B cell (primary cell): Measurements from ENCODE around the gene CTBP2. TPM values are rescaled to one million over a fixed set of nuclear protein-coding genes. Genes with fewer than 3 reads are reported as not detected.

ENCODE experiments used
- ATAC-seq: fragments of 200-7000 bp; cut with Tn5 transposase; one replicate; pipeline ENCODE4 v1.10.0; 2021; ENCODE audit warnings: low read depth, mild to moderate bottlenecking, moderate number of reproducible peaks, moderate library complexity
- CTCF ChIA-PET: fragments of 350-600 bp; sonication (Branson Sonifier 250); formaldehyde crosslinking; loops from one replicate; lab custom pipeline; 2021; ENCODE audit warnings: antibody characterized with exemption, inconsistent platforms; lab: Charles Lee
- POLR2A ChIA-PET: fragments of 350-600 bp; sonication (Branson Sonifier 250); formaldehyde crosslinking; loops from one replicate; lab custom pipeline; 2021; ENCODE audit warnings: antibody characterized with exemption; lab: Charles Lee
- DNase-seq: peaks from one replicate; pipeline ENCODE4 v3.0.0; 2013
- H2AFZ ChIP-seq: 2 replicates; pipeline ENCODE4 v1.6.1; 2012; ENCODE audit warnings: mild to moderate bottlenecking, low read depth, low read length; ENCODE audit not compliant: insufficient read depth, poor library complexity, severe bottlenecking
- H3K27ac ChIP-seq, 2 donors: 1 replicate in 1 of 2; 2 replicates in 1 of 2; pipeline ENCODE4 v1.5.1; 2012 to 2013; ENCODE audit warnings: low read length in 2 of 2, mild to moderate bottlenecking in 2 of 2, moderate library complexity in 1 of 2
- H3K27me3 ChIP-seq, 4 experiments: fragments of 200-600 bp in 1 of 4; sonication (generic) in 1 of 4; replicated peaks in 1 of 4; 1 replicate in 2 of 4; 2 replicates in 2 of 4; pipeline versions ENCODE4 v1.6.1 to v1.7.0; 2013 to 2016; ENCODE audit warnings: low read length in 3 of 4, mild to moderate bottlenecking in 2 of 4, mixed read lengths in 1 of 4, moderate library complexity in 1 of 4; ENCODE audit not compliant: insufficient read depth in 4 of 4, control insufficient read depth in 3 of 4; ENCODE audit errors: control extremely low read depth in 1 of 4
- H3K36me3 ChIP-seq, 2 experiments: replicated peaks in 1 of 2; 1 replicate in 1 of 2; 2 replicates in 1 of 2; pipeline versions ENCODE4 v1.6.1 to v1.7.1; 2013; ENCODE audit warnings: low read length in 1 of 2; ENCODE audit not compliant: insufficient read depth in 2 of 2, control insufficient read depth in 1 of 2; ENCODE audit errors: control extremely low read depth in 1 of 2, extremely low read depth in 1 of 2
- H3K4me1 ChIP-seq, 2 donors: fragments of 200-600 bp in 1 of 2; sonication (generic) in 1 of 2; 1 replicate in 1 of 2; 2 replicates in 1 of 2; pipeline versions ENCODE4 v1.5.1 to v1.6.1; 2013 to 2017; ENCODE audit warnings: low read length in 2 of 2; ENCODE audit not compliant: control insufficient read depth in 2 of 2, insufficient read depth in 2 of 2
- H3K4me2 ChIP-seq: replicated peaks from 2 replicates; pipeline ENCODE3; 2012; ENCODE audit warnings: mild to moderate bottlenecking, low read depth, low read length; ENCODE audit not compliant: poor library complexity, severe bottlenecking
- H3K4me3 ChIP-seq, 5 experiments: fragments of 200-600 bp in 1 of 5; sonication (generic) in 1 of 5; 1 replicate in 3 of 5; 2 replicates in 2 of 5; pipeline versions ENCODE4 v1.5.1 to v1.7.0; 2011 to 2016; ENCODE audit warnings: low read length in 4 of 5, mild to moderate bottlenecking in 4 of 5, low read depth in 2 of 5, control low read depth in 1 of 5, moderate library complexity in 1 of 5; ENCODE audit not compliant: insufficient read depth in 1 of 5; ENCODE audit errors: control extremely low read depth in 1 of 5, extremely low read depth in 1 of 5
- H3K79me2 ChIP-seq: fragments of 200-600 bp; sonication (generic); one replicate; pipeline ENCODE4 v1.6.0; 2016; ENCODE audit warnings: low read length; ENCODE audit not compliant: control insufficient read depth, insufficient read depth
- H3K9ac ChIP-seq: fragments of 200-600 bp; sonication (generic); 2 replicates; pipeline ENCODE4 v1.6.1; 2017; ENCODE audit warnings: mild to moderate bottlenecking, low read length, moderate library complexity
- H3K9me3 ChIP-seq, 3 donors: one replicate each; pipeline versions ENCODE4 v1.6.1 to v1.7.1; 2013; ENCODE audit warnings: low read length in 2 of 3; ENCODE audit not compliant: control insufficient read depth in 2 of 3, insufficient read depth in 1 of 3; ENCODE audit errors: control extremely low read depth in 1 of 3
- H4K20me1 ChIP-seq: 2 replicates; pipeline ENCODE4 v1.6.0; 2012; ENCODE audit warnings: mild to moderate bottlenecking, low read length; ENCODE audit not compliant: insufficient read depth, control insufficient read depth, poor library complexity, severe bottlenecking
- H3K27ac Mint-ChIP-seq: one replicate; pipeline ENCODE4 v1.8.0; 2021; ENCODE audit warnings: mixed read lengths
- H3K27me3 Mint-ChIP-seq: one replicate; pipeline ENCODE4 v1.8.0; 2021; ENCODE audit warnings: mixed read lengths
- H3K4me1 Mint-ChIP-seq: one replicate; pipeline ENCODE4 v1.8.0; 2021; ENCODE audit warnings: mixed read lengths
- H3K4me3 Mint-ChIP-seq: one replicate; pipeline ENCODE4 v1.8.0; 2021; ENCODE audit warnings: mixed read lengths
- H3K9me3 Mint-ChIP-seq: one replicate; pipeline ENCODE4 v1.8.0; 2022; ENCODE audit warnings: mixed read lengths; ENCODE audit not compliant: insufficient read depth
- CTCF ChIP-seq: fragments of 200-600 bp; IDR thresholded peaks from one replicate; pipeline ENCODE4 v1.8.0; 2022; ENCODE audit warnings: antibody characterized with exemption, mild to moderate bottlenecking
- EZH2 ChIP-seq: IDR thresholded peaks from 2 replicates; pipeline ENCODE4 v1.6.1; 2012; ENCODE audit warnings: borderline replicate concordance, low read depth, mild to moderate bottlenecking, moderate library complexity, low read length; ENCODE audit not compliant: insufficient read depth, poor library complexity, severe bottlenecking
- WGBS: methylation state at CpG from one replicate; pipeline ENCODE4 v1.1.5; 2013; ENCODE audit warnings: missing lambda C conversion rate; ENCODE audit not compliant: insufficient coverage; 5-methylcytosine and 5-hydroxymethylcytosine counted together
- intact Hi-C: fragments of 100-400 bp; cut with micrococcal nuclease; formaldehyde crosslinking; loops from one replicate; pipeline ENCODE4 v1.10.0; 2022
- polyA plus RNA-seq: library from polyadenylated mRNA; depleted of rRNA; stranded (reverse); fragments of >200 nt; gene quantifications from 2 replicates; pipeline ENCODE4 v1.2.3, GENCODE V29; 2012
- total RNA-seq, 2 donors: library from RNA; stranded (reverse); fragments of 120-200 nt in 1 of 2; gene quantifications; 1 replicate in 1 of 2; 2 replicates in 1 of 2; pipeline versions ENCODE4 v1.2.3 to v1.2.4, GENCODE V29; 2013 to 2022

The CTBP2 gene
- total and polyA plus RNA-seq, 2 donors (not counting 1 experiment from before 2014, with no cell fraction given) = 0.39 to 0.85 TPM

DNA sequence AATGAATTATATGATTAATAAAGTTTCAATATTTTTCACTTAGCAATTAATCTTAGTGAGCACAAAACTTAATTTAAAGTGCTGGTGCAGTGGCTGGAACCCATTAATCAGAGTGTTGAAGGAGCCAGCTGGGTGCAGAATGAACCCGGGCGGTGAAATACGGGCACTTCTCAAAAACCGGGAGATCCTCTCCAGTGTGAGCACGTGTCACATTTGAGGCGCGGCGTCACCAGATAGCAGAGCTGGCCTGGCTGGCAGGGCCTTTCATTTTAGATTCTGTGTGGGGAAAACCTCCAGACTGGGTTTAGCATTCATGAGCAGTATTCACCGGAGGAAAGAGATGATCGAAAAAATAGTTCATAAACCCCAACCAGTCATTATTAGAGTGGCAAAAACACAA is 34.5 kb upstream of the CTBP2 start:
- H3K9me3 ChIP-seq = peaks cover 0 to 10% (median 0%) of the 10 kb centered on the region in 3 donors
- 98% methylated on average over 7 of the region's 10 CpGs for WGBS
- ATAC-seq (no peak), DNase-seq (no peak)
- Mint-ChIP-seq H3K4me3 (no peak overlapping the region), H3K27ac (no peak overlapping the region), H3K4me1 (no peaks in the 10 kb centered on the region), H3K27me3 (peaks cover 32% of the 10 kb centered on the region), H3K9me3 (no peaks in the 10 kb centered on the region)
- ChIA-PET POLR2A (no interaction called here), CTCF (no interaction called here)
- H3K79me2 ChIP-seq = no peaks in the 10 kb centered on the region
- peaks cover 0 to 8% (median under 1%) of the 10 kb centered on the region in 4 experiments for H3K27me3 ChIP-seq
- H2AFZ ChIP-seq = no peak overlapping the region
- H3K27ac ChIP-seq = no peak overlapping the region
- no peak overlapping the region for H3K4me2 ChIP-seq
- no peak for TF ChIP-seq EZH2
- no peak for TF ChIP-seq CTCF
- intact Hi-C loops = no loop called here
- no peak overlapping the region for H3K9ac ChIP-seq
- no peaks in the 10 kb centered on the region for H3K36me3 ChIP-seq
- H3K4me3 ChIP-seq = no peak overlapping the region
- no peaks in the 10 kb centered on the region for H4K20me1 ChIP-seq
- H3K4me1 ChIP-seq = no peaks in the 10 kb centered on the region

- H2AFZ ChIP-seq = no peak overlapping the region
- Mint-ChIP-seq H3K9me3 (no peaks in the 10 kb centered on the region), H3K27me3 (peaks cover 31% of the 10 kb centered on the region), H3K4me1 (no peaks in the 10 kb centered on the region), H3K4me3 (no peak overlapping the region), H3K27ac (no peak overlapping the region)
- H3K36me3 ChIP-seq = no peaks in the 10 kb centered on the region
- peaks cover 0 to 6% (median 0%) of the 10 kb centered on the region in 3 donors for H3K9me3 ChIP-seq
- H3K27ac ChIP-seq = no peak overlapping the region
- ChIA-PET CTCF (no interaction called here), POLR2A (no interaction called here)
- ATAC-seq = no peak
- WGBS = 89% methylated on average over 10 of the region's 11 CpGs
- no peak overlapping the region for H3K9ac ChIP-seq
- H3K4me3 ChIP-seq = no peak overlapping the region
- no peaks in the 10 kb centered on the region for H4K20me1 ChIP-seq
- peaks cover 0 to 12% (median 0%) of the 10 kb centered on the region in 4 experiments for H3K27me3 ChIP-seq
- intact Hi-C loops = no loop called here
- H3K4me2 ChIP-seq = no peak overlapping the region
- no peak for DNase-seq
- no peaks in the 10 kb centered on the region for H3K79me2 ChIP-seq
- TF ChIP-seq EZH2 = no peak
- TF ChIP-seq CTCF = no peak
- no peaks in the 10 kb centered on the region for H3K4me1 ChIP-seq
Observed at GRCh38 chr10:125193306-125193877, 33.0 kb upstream of the CTBP2 start.
